H1 (cell line): Measurements from ENCODE around the gene FCHSD1. TPM values are rescaled to one million over a fixed set of nuclear protein-coding genes. Genes with fewer than 3 reads are reported as not detected.

Experiments
- CTCF ChIA-PET: fragments of 300-600 bp; sonication (Branson Sonifier 250); formaldehyde crosslinking; loops from one replicate; lab custom pipeline; 2021; ENCODE audit not compliant: partially characterized antibody; lab: Charles Lee
- POLR2A ChIA-PET: fragments of 300-600 bp; sonication (Branson Sonifier 250); formaldehyde crosslinking; loops from one replicate; lab custom pipeline; 2021; ENCODE audit warnings: inconsistent platforms; ENCODE audit not compliant: partially characterized antibody; lab: Charles Lee
- DNase-seq, 2 experiments: peaks; one replicate each; pipeline versions ENCODE4 v3.0.0 to v3.0.0-alpha.2; 2010 to 2022; ENCODE audit warnings: low spot score in 2 of 2, low read depth in 1 of 2, mixed read lengths in 1 of 2
- FAIRE-seq: peaks from 2 replicates; lab custom pipeline; 2011; peaks lifted over from hg19 to GRCh38; lab: Jason Lieb, UNC
- H2AFZ ChIP-seq: 2 replicates; pipeline ENCODE4 v1.8.1; 2012; ENCODE audit warnings: low read length, inconsistent platforms
- H2AK5ac ChIP-seq: 2 replicates; pipeline ENCODE4 v1.6.1; 2013; ENCODE audit warnings: low read depth, low read length
- H2BK120ac ChIP-seq: replicated peaks from 2 replicates; pipeline ENCODE3; 2013; ENCODE audit warnings: low read depth, low read length, inconsistent platforms
- H2BK12ac ChIP-seq: 2 replicates; pipeline ENCODE4 v1.6.1; 2013; ENCODE audit warnings: low read depth, low read length
- H2BK15ac ChIP-seq: 2 replicates; pipeline ENCODE4 v1.6.1; 2013; ENCODE audit warnings: low read length
- H2BK20ac ChIP-seq: 2 replicates; pipeline ENCODE4 v1.6.1; 2013; ENCODE audit warnings: low read length
- H2BK5ac ChIP-seq: 2 replicates; pipeline ENCODE4 v1.6.1; 2013; ENCODE audit warnings: low read depth, low read length
- H3K14ac ChIP-seq: 2 replicates; pipeline ENCODE4 v1.6.1; 2013; ENCODE audit warnings: inconsistent platforms; ENCODE audit not compliant: insufficient read length
- H3K18ac ChIP-seq: 2 replicates; pipeline ENCODE4 v1.6.1; 2013; ENCODE audit warnings: low read length; ENCODE audit errors: extremely low read depth
- H3K23ac ChIP-seq: 2 replicates; pipeline ENCODE4 v1.6.1; 2013; ENCODE audit warnings: inconsistent platforms; ENCODE audit not compliant: insufficient read length
- H3K23me2 ChIP-seq: 2 replicates; pipeline ENCODE4 v1.6.1; 2013; ENCODE audit warnings: low read depth, low read length
- H3K27ac ChIP-seq: 2 replicates; pipeline ENCODE4 v1.6.1; 2011; ENCODE audit warnings: low read depth, low read length, inconsistent platforms
- H3K27me3 ChIP-seq, 4 experiments: replicated peaks in 1 of 4; 1 replicate in 1 of 4; 2 replicates in 3 of 4; pipeline versions ENCODE4 v1.6.1 to v1.8.1; 2011 to 2013; ENCODE audit warnings: low read length in 3 of 4, mild to moderate bottlenecking in 3 of 4, inconsistent platforms in 2 of 4, mixed read lengths in 2 of 4, moderate library complexity in 1 of 4; ENCODE audit not compliant: control insufficient read depth in 3 of 4, insufficient read depth in 3 of 4; ENCODE audit errors: extremely low read depth in 1 of 4
- H3K36me3 ChIP-seq, 4 experiments: 2 replicates each; pipeline versions ENCODE4 v1.6.1 to v1.8.1; 2011 to 2013; ENCODE audit warnings: mild to moderate bottlenecking in 4 of 4, low read length in 3 of 4, moderate library complexity in 2 of 4, control low read depth in 1 of 4, inconsistent platforms in 1 of 4; ENCODE audit not compliant: insufficient read depth in 4 of 4, control insufficient read depth in 2 of 4
- H3K4ac ChIP-seq: replicated peaks from 2 replicates; pipeline ENCODE3; 2013; ENCODE audit warnings: low read length, low read depth, mixed read lengths, inconsistent platforms; ENCODE audit not compliant: insufficient read length
- H3K4me1 ChIP-seq, 4 experiments: replicated peaks in 1 of 4; 1 replicate in 1 of 4; 2 replicates in 3 of 4; pipeline versions ENCODE4 v1.6.1 to v1.8.1; 2011 to 2013; ENCODE audit warnings: low read length in 3 of 4, inconsistent platforms in 2 of 4, mixed read lengths in 1 of 4; ENCODE audit not compliant: insufficient read depth in 4 of 4, control insufficient read depth in 3 of 4
- H3K4me2 ChIP-seq, 2 experiments: 2 replicates each; pipeline versions ENCODE4 v1.6.1 to v1.8.1; 2011 to 2013; ENCODE audit warnings: low read depth in 2 of 2, low read length in 2 of 2, control low read depth in 1 of 2, inconsistent platforms in 1 of 2, mild to moderate bottlenecking in 1 of 2; ENCODE audit not compliant: insufficient read depth in 1 of 2
- H3K4me3 ChIP-seq, 4 experiments: fragments of 200-600, 300-600 bp in 1 of 4; sonication (generic), shearing (Covaris generic), sonication (Bioruptor Twin) in 1 of 4; 2 replicates each; pipeline versions ENCODE4 v1.5.1 to v1.8.1; 2011 to 2016; ENCODE audit warnings: low read length in 4 of 4, low read depth in 3 of 4, control low read depth in 2 of 4, inconsistent platforms in 2 of 4, mild to moderate bottlenecking in 2 of 4, mixed read lengths in 1 of 4, moderate library complexity in 1 of 4; ENCODE audit not compliant: insufficient read depth in 2 of 4; ENCODE audit errors: extremely low read depth in 1 of 4
- H3K56ac ChIP-seq: replicated peaks from 2 replicates; pipeline ENCODE3; 2013; ENCODE audit warnings: low read depth, mild to moderate bottlenecking, mixed read lengths, low read length, inconsistent platforms; ENCODE audit not compliant: insufficient read length
- H3K79me1 ChIP-seq: 2 replicates; pipeline ENCODE4 v1.6.1; 2013; ENCODE audit warnings: low read depth, low read length, control low read depth
- H3K79me2 ChIP-seq, 2 experiments: 2 replicates each; pipeline versions ENCODE4 v1.6.1 to v1.8.1; 2012 to 2013; ENCODE audit warnings: low read length in 2 of 2, mild to moderate bottlenecking in 2 of 2, inconsistent platforms in 1 of 2; ENCODE audit not compliant: insufficient read depth in 2 of 2, control insufficient read depth in 1 of 2
- H3K9ac ChIP-seq, 4 experiments: replicated peaks in 1 of 4; 1 replicate in 1 of 4; 2 replicates in 3 of 4; pipeline versions ENCODE4 v1.6.1 to v1.8.1; 2011 to 2013; ENCODE audit warnings: low read depth in 3 of 4, low read length in 3 of 4, control low read depth in 2 of 4, mild to moderate bottlenecking in 2 of 4, moderate library complexity in 2 of 4, inconsistent platforms in 1 of 4; ENCODE audit errors: extremely low read depth in 1 of 4
- H3K9me3 ChIP-seq, 2 experiments: 2 replicates each; pipeline versions ENCODE4 v1.6.1 to v1.8.1; 2012 to 2013; ENCODE audit warnings: mild to moderate bottlenecking in 2 of 2, moderate library complexity in 2 of 2, control low read depth in 1 of 2, inconsistent platforms in 1 of 2, low read depth in 1 of 2, low read length in 1 of 2, mixed read lengths in 1 of 2; ENCODE audit not compliant: insufficient read depth in 2 of 2
- H4K20me1 ChIP-seq, 2 experiments: replicated peaks in 1 of 2; 2 replicates each; pipeline versions ENCODE3 to v1.8.1; 2011 to 2013; ENCODE audit warnings: inconsistent platforms in 2 of 2, low read length in 2 of 2, mild to moderate bottlenecking in 1 of 2; ENCODE audit not compliant: insufficient read depth in 2 of 2, control insufficient read depth in 1 of 2
- H4K5ac ChIP-seq: 2 replicates; pipeline ENCODE4 v1.6.1; 2013; ENCODE audit warnings: low read length, low read depth, mixed read lengths, inconsistent platforms; ENCODE audit not compliant: insufficient read length
- H4K8ac ChIP-seq: 2 replicates; pipeline ENCODE4 v1.8.0; 2013; ENCODE audit warnings: mild to moderate bottlenecking, moderate library complexity, low read length, inconsistent platforms; ENCODE audit not compliant: insufficient read depth; ENCODE audit errors: extremely low read depth
- H4K91ac ChIP-seq: replicated peaks from 2 replicates; pipeline ENCODE3; 2013; ENCODE audit warnings: low read length, mixed read lengths, inconsistent platforms; ENCODE audit not compliant: insufficient read length
- CTBP2 ChIP-seq: IDR thresholded peaks from 2 replicates; pipeline ENCODE4 v1.7.0; 2011; ENCODE audit warnings: borderline replicate concordance, mild to moderate bottlenecking, moderate library complexity, mixed read lengths, low read length; ENCODE audit not compliant: insufficient read depth, insufficient read length
- E2F6 ChIP-seq: IDR thresholded peaks from 2 replicates; pipeline ENCODE4 v1.6.1; 2012; ENCODE audit warnings: inconsistent platforms
- HDAC2 ChIP-seq, 2 experiments: fragments of 300-600 bp in 1 of 2; sonication (generic) in 1 of 2; IDR thresholded peaks; 2 replicates each; pipeline ENCODE4 v1.6.1; 2011 to 2012; ENCODE audit warnings: low read depth in 2 of 2, low read length in 2 of 2, mild to moderate bottlenecking in 2 of 2, moderate library complexity in 2 of 2, borderline replicate concordance in 1 of 2, inconsistent platforms in 1 of 2
- PHF8 ChIP-seq: fragments of 200-600 bp; sonication (generic); conservative IDR thresholded peaks from 2 replicates; pipeline ENCODE4 v1.7.1; 2012; ENCODE audit warnings: low read depth, mild to moderate bottlenecking, inconsistent platforms, low read length, moderate library complexity
- POLR2AphosphoS5 ChIP-seq: IDR thresholded peaks from 2 replicates; pipeline ENCODE4 v1.6.1; 2011; ENCODE audit warnings: low read depth, low read length
- POU5F1 ChIP-seq: IDR thresholded peaks from 2 replicates; pipeline ENCODE4 v1.6.1; 2011; ENCODE audit warnings: low read depth, mild to moderate bottlenecking, low read length, moderate library complexity
- RNF2 ChIP-seq: fragments of 200-900, 300-1000 bp; sonication (generic); IDR thresholded peaks from 2 replicates; pipeline ENCODE4 v1.7.1; 2016; ENCODE audit warnings: borderline replicate concordance, low read depth, mild to moderate bottlenecking, antibody characterized with exemption, low read length; ENCODE audit not compliant: poor library complexity, severe bottlenecking; ENCODE audit errors: missing control alignments
- SIN3A ChIP-seq, 2 experiments: IDR thresholded peaks in 1 of 2; conservative IDR thresholded peaks in 1 of 2; 2 replicates each; pipeline ENCODE4 v1.6.1; 2011 to 2012; ENCODE audit warnings: low read length in 2 of 2, improper control_type of control experiment in 1 of 2, low read depth in 1 of 2, mild to moderate bottlenecking in 1 of 2
- SIX5 ChIP-seq: IDR thresholded peaks from 2 replicates; pipeline ENCODE4 v1.6.1; 2011; ENCODE audit warnings: mild to moderate bottlenecking, low read depth, low read length
- SP4 ChIP-seq: IDR thresholded peaks from 2 replicates; pipeline ENCODE4 v1.6.1; 2012; ENCODE audit warnings: low read length, inconsistent platforms
- USF2 ChIP-seq: IDR thresholded peaks from 2 replicates; pipeline ENCODE4 v1.6.1; 2011; ENCODE audit warnings: low read length, improper control_type of control experiment
- polyA plus RNA-seq, 7 experiments: library from polyadenylated mRNA; depleted of rRNA in 3 of 7; stranded (reverse) in 5 of 7; unstranded in 2 of 7; fragments of >200 nt in 5 of 7; fragments of 200-250 nt in 2 of 7; gene quantifications; 1 replicate in 5 of 7; 2 replicates in 1 of 7; 4 replicates in 1 of 7; pipeline versions ENCODE4 v1.2.1 to v1.2.3, GENCODE V29; 2011 to 2013; ENCODE audit warnings: missing spikeins in 2 of 7, mixed read lengths in 2 of 7
- total RNA-seq: library from RNA; stranded (reverse); fragmentation: NEBNext Ultra II Directional; extraction: Animal tissue kit (Norgen Biotek cat#: 25700); gene quantifications from 2 replicates; pipeline ENCODE4 v1.2.1, GENCODE V29; 2021

Gene FCHSD1
- total and polyA plus RNA-seq, 2 of the 8 experiments (the other 6 are each of a cell fraction or from before 2014, with no cell fraction given), result 22.0 to 30.1 TPM

GRCh38 chr5:141683596-141684141, 32.5 kb upstream of the FCHSD1 start:
- no peak for FAIRE-seq
- no peak overlapping the region for H3K14ac ChIP-seq
- H2BK5ac ChIP-seq, result no peak overlapping the region
- H4K91ac ChIP-seq, result no peak overlapping the region
- no peak overlapping the region for H2AFZ ChIP-seq
- no peak overlapping the region for H3K56ac ChIP-seq
- no peak overlapping the region for H3K23ac ChIP-seq
- no peak overlapping the region for H2BK120ac ChIP-seq
- H3K79me1 ChIP-seq, result no peaks in the 10 kb centered on the region; the same call in 1 of the 2 replicates
- POLR2A ChIA-PET, result interaction anchor here (0.7 to 3.8 kb wide), 13 partner anchors 8 to 286 kb away, joined by 3 to 18 read pairs (median 4); partner anchors contain the start of genes HDAC3 and RELL2
- H3K4me1 ChIP-seq, result peaks cover 10 to 27% (median 20%) of the 10 kb centered on the region in 4 experiments
- H3K27ac ChIP-seq, result no peak overlapping the region
- peaks cover 0 to 6% of the 10 kb centered on the region in 2 experiments; a peak in 1 of 4 replicates for H3K79me2 ChIP-seq
- no peak overlapping the region for H2BK20ac ChIP-seq
- CTCF ChIA-PET, result interaction anchor here (0.6 to 4.0 kb wide), 20 partner anchors 9 to 285 kb away, joined by 3 to 28 read pairs (median 4); partner anchors contain the start of genes PCDH1 and RNF14
- H4K8ac ChIP-seq, result no peak overlapping the region
- H2BK15ac ChIP-seq, result no peak overlapping the region
- no peak overlapping the region for H3K18ac ChIP-seq
- H3K23me2 ChIP-seq, result peaks cover 15% of the 10 kb centered on the region
- H3K9ac ChIP-seq, result no peak overlapping the region
- H3K4me3 ChIP-seq, result no peak overlapping the region
- H4K20me1 ChIP-seq, result no peaks in the 10 kb centered on the region
- no peak overlapping the region for H2BK12ac ChIP-seq
- H3K9me3 ChIP-seq, result no peaks in the 10 kb centered on the region
- H3K27me3 ChIP-seq, result no peaks in the 10 kb centered on the region
- TF ChIP-seq RNF2 (no peak), PHF8 (no peak), USF2 (no peak), SIN3A (conservative IDR thresholded peaks at IDR 0.05 in 1 of 2, IDR thresholded peaks at IDR 0.05 in 1 of 2; ENCODE audit: low read depth in 1 of 2, low read length in 2 of 2) (no peak), CTBP2 (no peak), SIX5 (no peak), POU5F1 (no peak), HDAC2 (IDR thresholded peaks at IDR 0.05; ENCODE audit: borderline replicate concordance in 1 of 2, low read depth in 2 of 2, low read length in 2 of 2) (no peak), E2F6 (no peak), SP4 (no peak), POLR2AphosphoS5 (no peak)
- TF ChIP-seq, all 59 proteins: peak for 0
- Histone ChIP-seq H4K5ac (no peak overlapping the region), H2AK5ac (no peak overlapping the region), H3K36me3 (peaks cover 0 to 5% (median 2%) of the 10 kb centered on the region in 4 experiments; a peak in 5 of 8 replicates), H3K4ac (no peak overlapping the region), H3K4me2 (peak overlapping the region in 1 of 2 experiments; percentile 88; a peak in 1 of 4 replicates)
- no peak for DNase-seq
